Hypothalamus (tissue), 51 donors: Measurements from ENCODE around the gene ST7.

Experiments
- DNase-seq, 51 donors: peaks; one replicate each; lab custom pipeline; 2025; lab: John Stamatoyannopoulos, UW

The ST7 gene

DNA sequence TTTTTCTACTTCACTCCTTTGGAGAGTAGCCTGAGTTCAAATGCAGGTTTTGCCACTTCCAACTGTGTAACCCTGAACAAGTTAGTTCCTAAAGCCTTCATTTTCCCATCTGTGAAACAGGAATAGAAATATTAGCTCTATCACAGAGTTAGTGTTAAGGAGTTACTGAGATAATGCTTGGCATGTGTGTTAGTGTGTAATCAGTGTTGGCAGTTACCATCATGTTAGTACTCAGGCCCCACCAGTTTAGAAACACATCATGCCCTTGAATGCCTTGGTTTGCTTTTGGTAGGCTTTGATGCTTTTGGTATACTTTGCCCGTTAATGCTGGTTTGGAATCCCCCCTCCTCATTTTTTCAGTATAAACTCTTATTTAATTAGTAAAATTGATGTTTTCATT lies 249.9 kb downstream of the ST7 start:
- no peak for DNase-seq

GRCh38 chr7:117205873-117206272 lies 252.6 kb downstream of the ST7 start:
- no peak for DNase-seq

- no peak for DNase-seq
Observed at GRCh38 chr7:117208257-117208656, 255.0 kb downstream of the ST7 start.

GRCh38 chr7:117210397-117210796 lies 257.1 kb downstream of the ST7 start:
- no peak for DNase-seq

DNA sequence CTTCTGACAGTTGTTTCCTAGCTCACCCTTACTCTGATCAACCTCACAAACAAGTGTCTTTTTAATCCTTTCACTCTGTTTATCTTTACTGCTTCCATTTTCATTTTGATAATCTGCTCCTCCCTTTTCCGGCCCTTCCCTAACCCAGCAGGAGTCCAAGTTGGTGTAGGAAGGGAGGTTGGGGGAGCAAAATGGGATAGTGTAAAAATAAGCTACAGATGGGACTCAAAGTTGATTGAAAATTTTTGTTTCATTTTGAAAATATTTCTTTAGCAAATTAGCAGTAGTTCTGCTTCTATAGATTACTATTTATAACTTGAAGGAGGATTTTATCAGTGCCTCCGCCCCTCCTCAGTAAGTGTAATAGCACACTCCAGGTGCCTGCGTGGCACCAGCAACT lies 257.6 kb downstream of the ST7 start:
- no peak for DNase-seq

- DNase-seq, result no peak
Observed at GRCh38 chr7:117211614-117212013, 258.3 kb downstream of the ST7 start.

- DNase-seq, result peak in 21 of 51 donors; percentile 3 to 58 (median 19)
Observed at GRCh38 chr7:117212969-117213877, 259.9 kb downstream of the ST7 start.

- DNase-seq, result no peak
Observed at GRCh38 chr7:117216010-117216409, 262.7 kb downstream of the ST7 start.

DNA sequence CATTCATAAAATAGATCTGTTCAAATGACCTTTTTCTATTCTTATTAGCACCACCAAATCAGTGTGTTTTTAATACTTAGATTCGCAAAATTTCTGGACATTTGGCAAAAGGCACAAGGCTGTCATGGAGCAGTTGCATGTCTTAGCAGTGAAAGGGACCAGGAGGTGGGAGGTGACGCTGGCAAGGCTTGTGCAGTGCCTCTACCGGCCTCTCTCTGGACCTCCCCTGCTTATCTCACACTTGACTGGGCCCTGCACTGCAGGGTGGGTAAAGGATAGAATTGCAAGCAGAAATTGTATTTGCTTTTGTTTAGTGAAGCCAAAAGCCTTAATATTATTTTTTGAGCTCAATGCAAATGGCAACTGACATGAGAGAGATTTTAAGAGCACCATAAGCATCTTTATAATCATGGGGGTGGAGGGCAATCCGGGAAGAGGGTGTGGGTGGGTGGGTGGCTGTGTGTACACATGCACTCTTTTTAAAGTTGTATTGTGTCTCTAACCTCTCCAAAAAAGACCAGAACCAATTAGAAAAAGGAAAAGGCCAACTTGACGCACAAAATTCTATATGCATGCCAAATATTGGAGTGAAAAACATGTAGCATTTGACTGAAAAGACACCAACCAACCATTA lies 263.3 kb downstream of the ST7 start:
- no peak for DNase-seq

DNA sequence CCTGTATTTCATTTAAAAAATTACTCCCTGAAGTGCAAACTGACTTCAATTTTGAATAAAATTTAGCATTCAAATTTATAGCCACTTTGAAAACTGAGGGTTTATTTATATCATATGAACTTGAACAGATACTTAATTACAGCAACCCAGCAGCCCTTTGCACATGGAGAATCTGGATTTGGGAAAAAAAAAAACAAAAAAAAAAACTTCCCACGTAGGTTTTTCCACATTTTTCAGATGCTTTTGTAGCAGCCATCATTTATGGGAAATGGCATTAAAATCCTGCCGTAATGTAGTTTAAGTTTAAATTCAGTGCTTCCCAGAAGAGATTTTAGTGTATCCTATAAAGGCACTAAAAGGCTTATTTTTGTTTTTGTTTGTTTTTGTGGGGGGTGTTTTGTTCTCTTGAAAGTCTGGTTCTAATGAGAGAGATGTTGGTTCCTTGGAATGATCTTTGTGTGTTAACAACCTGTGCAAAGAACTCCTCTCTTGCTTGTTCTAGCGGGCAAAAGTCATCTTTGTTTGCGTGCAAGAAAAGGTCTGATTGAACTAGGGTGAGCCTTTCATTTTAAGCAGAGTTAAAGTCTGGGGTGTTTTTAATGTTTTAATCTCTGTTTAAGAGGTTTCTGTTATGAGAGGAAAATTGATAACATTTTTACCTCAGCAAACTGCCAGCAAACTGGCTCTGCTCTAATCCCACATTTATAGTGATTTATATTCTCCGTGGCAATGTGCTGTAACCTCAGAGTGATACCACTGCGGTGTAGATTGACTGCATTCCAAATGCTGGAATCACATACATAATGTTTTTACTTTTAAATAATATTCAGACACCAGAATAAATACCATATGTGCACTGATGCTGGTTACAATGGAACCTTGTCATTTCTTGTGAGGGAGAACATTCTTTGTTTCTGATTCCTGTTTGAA lies 264.1 kb downstream of the ST7 start:
- no peak for DNase-seq

DNA sequence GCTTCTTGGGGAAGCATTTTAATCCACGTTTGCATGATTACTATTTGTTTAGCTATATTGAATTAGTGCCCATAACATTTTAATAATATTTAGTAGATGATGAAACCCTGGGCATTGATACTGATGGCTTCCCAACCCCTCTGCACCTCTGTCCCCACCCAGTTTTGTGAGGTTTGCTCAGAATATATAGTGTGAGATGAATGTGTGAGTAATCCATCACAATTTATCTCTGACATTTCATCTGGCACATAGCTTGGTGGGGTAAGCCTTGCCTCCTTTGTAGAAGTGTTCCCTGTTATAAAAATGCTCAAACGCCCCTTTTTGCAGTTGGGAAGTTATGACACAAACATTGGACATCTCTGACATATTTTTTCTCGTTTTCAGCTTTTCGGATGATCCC lies 265.4 kb downstream of the ST7 start:
- DNase-seq, result no peak

GRCh38 chr7:117219485-117219884 lies 266.2 kb downstream of the ST7 start:
- no peak for DNase-seq

DNA sequence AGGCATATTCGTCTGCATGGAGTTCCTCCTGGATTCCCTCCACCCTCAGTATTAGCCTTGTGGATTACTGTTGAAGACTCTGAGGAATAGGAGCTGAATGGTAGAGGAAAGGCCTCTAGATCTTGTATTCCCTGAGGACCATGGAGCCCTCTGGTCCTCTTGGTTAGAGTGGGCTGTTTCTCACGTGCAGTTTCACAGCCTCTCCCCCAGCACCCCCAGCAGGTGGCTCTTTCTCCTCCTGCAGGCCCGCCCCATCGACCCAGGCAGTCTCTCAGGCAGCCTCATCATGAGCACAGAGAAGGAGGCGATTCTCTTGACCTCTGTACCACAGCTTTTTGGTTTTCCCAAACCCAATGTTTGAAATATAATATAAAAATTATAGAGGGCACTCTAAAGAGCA lies 267.5 kb downstream of the ST7 start:
- no peak for DNase-seq

- no peak for DNase-seq
Observed at GRCh38 chr7:117225536-117225935, 272.2 kb downstream of the ST7 start.

DNA sequence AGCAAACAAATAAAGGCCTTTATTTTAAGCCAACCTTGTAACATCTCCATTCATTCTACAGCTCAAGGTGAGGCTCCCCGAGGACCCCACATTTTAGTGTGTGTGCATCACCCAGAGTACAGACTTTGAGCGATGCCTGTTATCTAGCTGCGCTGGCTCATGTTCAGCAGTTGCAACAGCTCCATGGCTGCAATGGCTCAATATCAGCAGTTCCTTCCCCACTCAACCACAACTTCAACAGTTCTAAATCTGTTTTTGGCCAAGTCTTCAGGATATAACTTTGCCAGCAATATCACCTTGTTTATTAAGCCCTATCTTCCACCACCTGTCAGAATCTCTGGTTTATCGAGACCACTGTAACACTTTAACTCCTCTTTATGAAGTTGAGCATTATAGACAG lies 273.8 kb downstream of the ST7 start:
- DNase-seq, result no peak

DNA sequence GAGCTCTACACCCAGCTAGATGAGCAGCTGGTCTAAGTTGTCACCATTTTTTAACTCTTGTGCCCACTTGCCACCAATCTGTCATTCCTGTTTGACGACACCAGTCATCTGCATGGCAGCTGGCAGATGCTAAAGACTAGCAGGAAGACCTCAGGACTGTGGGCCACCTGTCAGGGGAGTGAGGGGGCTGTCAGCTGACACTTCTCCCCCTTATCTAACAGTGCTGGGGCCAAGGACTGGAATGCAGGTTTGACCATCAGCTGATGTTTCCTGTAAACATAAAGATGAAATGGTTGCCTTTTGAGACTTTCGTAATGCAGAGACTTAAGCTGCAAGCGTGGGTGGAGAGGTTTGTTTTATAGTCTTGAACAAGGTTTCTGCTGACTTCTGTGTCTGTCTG lies 276.0 kb downstream of the ST7 start:
- DNase-seq, result no peak

DNA sequence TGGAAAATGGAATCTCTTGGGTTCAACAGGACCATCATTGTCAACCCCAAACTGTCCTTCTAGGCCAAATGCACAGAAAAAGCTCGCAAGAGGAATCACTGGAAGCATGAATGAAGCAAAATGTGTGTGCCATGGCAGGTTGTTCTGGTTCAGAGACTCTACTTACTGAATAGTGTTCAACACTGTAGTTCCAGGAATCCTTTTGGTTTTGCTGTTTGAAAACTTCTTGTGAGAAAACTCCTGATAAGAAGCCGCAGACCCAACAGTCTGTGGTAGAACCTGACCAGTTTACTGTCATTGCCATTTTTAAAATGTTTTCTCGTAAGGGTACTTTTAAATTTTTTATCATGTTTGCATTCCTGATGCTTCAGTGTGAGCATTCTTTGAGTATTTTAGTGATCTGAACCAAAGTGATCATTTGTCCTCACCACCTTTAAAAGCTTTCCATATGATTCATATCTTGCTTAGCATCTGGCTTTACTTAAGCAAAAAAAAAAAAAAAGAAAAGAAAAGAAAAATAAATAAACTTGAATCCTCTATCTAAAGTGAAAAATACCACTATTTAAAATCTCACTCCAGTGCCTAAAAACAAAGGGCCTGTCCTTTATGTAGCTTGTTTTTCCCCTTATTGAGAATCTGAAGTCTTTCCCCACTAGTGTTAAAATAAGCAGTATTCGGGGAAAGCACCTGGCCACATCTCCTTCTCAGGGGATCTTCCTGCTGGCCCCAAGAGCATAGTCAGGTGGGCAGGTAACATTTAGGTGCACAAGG lies 277.2 kb downstream of the ST7 start:
- no peak for DNase-seq

DNA sequence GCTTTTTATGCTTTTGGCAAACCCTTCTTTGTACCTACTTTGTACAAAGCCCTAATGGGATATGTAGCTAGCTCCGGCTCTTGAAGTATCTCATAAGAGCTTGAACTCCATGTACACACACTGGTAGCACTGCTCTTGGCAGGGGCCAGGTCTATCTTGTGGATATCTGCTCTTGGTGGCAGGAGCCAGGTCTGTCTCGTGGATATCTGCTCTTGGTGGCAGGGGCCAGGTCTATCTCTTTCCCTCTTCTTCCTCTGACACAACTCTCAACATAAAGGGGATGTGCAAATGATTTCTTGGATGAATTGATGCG lies 277.7 kb downstream of the ST7 start:
- DNase-seq, result no peak

DNA sequence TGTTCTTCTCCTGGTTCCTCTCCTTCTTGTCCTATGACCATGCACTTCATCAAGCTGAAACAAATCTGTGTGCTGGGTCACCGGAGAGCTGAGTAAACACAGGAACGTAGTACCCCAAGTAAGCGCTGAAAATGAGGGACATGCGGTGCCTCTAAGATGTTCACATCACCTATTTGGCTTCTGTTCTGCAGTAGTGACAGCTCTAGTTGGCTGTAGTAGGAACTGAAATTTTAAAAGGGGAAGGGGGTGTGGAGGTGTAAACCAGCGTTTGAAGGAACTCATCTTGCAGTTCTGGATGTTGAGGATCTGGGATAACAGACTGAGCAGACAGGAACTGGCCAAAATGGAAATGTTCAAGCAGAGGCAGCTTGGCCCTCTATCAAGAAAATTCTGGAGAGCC lies 284.3 kb downstream of the ST7 start:
- DNase-seq, result no peak

- no peak for DNase-seq
Observed at GRCh38 chr7:117238472-117238871, 285.2 kb downstream of the ST7 start.

DNA sequence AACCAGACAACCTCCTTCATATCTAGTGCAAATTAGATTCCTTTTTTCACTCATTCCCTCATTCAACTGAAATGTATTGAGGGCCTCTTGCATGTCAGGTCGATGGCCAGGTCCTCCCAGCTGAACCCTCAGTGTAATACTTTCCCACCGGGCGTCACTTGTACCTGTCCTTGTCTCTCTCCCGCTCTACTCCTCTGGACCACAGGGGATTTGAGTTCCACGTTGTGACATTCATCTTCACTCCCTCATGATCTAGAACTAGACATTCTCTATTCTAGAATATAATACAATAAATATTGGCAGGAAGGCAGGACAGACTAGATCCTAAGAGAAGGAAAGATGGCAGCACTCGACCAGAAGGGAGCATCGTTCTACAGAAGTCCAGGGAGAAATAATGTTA lies 285.6 kb downstream of the ST7 start:
- DNase-seq, result no peak
